Fibroblast of skin of left quadriceps (primary cell): ENCODE results near the gene GPR39.
A peak's percentile ranks its signal among the peaks of the same experiment; 100 is the strongest.
"Not testable (repeated sequence)": the region's sequence is repeated elsewhere in the genome, so short reads cannot be mapped to it uniquely, and the experiment has no call there.

ENCODE experiments used
- DNase-seq, 2 experiments: peaks; one replicate each; pipeline ENCODE4 v3.0.0-alpha.2; 2013; ENCODE audit warnings: low read depth in 2 of 2

Gene GPR39

DNA sequence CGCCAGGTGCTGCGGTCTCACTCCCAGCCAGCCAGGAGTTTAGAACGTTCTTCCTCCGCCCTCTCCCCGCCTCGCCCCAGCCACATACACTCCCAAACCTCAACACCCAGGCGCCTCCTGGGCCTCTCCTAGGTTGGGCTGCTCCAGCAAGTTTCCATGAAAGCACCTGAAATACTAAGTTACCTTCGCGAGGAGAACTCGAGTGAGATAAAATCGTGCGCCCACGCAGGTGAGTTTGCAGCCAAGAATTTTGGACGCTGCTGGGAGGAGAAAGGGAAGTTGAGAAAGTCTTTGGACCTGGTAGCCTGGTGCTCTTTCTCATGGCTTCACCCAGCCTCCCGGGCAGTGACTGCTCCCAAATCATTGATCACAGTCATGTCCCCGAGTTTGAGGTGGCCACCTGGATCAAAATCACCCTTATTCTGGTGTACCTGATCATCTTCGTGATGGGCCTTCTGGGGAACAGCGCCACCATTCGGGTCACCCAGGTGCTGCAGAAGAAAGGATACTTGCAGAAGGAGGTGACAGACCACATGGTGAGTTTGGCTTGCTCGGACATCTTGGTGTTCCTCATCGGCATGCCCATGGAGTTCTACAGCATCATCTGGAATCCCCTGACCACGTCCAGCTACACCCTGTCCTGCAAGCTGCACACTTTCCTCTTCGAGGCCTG is at the start of gene GPR39:
GPR39 (plus strand) TSS at position 83 of the 673 bp plus-strand sequence.
- no peak for DNase-seq

DNA sequence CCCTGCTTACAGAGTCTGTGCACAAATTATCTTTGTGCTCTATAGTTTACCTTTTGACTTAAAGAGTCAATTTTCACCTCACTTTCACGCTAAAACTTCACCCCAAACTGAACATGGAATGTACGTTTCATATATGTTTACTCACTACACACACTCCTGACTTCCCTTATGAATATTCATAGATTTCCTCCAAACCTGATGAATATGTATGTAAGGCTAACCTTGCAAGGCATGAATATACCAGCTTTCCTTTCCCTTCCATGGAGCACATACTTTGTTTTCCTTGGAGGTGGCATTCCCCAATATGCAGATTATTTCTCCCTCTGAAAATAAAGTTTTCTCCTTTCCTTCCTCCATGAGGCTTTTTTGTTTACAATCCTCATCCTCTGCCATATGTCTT is 48.4 kb upstream of the GPR39 start:
- DNase-seq: no peak

DNA sequence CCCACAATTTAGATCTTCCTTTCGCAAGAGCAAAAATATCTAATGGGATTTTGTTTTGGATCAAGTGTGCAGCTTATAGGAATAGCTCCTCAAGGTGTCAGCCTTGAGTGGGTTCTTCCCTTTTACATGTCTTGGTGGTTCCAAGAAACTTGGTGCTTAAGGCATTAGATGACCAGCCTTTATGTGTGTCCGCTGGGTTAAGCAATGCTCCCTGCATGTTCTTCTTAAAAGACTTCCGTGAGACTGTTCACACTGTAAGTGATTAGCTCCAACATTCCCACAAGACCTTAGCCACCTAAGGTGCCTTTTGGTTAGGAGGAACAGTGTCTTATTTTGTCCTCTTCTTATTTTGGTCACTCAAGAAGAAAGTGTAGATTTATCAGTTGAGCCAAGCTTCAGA is 44.3 kb upstream of the GPR39 start:
- DNase-seq: no peak

DNA sequence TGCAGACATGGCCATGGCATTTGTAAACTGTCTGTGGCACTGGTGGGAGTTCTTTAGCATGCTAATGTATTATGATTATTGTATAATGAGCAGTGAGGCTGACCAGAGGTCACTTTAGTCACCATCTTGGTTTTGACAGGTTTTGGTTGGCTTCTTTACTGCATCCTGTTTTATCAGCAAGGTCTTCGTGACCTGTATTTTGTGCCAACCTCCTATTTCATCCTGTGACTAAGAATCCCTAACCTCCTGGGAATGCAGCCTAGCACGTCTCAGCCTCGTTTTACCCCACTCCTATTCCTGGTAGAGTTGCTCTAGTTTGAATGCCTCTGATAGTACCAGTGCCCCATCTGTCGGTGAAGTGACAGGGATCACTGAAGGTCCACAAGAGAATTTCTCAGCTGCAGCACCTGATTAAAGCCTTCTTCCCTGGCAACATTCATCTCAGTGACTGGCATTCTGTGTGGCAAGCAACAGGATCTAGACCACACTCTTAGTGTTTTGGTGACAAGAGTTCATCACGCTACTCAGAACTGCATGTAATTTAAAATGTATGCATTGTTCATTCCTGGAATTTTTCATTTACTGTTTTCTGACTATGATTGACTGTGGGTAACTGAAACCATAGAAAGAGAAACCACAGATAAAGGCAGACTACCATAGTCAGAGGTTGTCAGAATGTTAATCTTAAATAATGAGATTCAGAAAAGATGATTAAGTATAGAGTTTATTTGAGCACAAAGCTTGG is 43.0 kb upstream of the GPR39 start:
- DNase-seq: peak in 1 of 2 experiments; percentile 4

DNA sequence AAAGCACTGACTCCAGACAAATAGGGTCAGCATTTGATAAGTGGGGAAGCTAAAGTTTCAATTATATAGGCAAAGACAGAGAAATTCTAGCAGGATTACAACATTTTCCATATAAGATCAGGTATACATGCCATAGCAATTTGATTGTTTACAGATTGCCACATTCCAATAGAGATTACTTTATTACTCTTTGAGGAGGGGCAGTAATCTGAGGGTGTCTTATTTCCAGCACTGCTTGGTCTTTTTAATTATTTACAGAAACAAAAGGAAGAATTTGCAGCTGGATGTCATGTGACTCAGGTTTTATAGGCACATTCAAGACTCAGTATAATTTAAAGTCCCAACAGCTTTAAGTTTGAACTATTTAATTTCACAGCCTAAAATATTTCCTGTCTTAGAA is 42.5 kb upstream of the GPR39 start:
- peak in 1 of 2 experiments; percentile 4 for DNase-seq

DNA sequence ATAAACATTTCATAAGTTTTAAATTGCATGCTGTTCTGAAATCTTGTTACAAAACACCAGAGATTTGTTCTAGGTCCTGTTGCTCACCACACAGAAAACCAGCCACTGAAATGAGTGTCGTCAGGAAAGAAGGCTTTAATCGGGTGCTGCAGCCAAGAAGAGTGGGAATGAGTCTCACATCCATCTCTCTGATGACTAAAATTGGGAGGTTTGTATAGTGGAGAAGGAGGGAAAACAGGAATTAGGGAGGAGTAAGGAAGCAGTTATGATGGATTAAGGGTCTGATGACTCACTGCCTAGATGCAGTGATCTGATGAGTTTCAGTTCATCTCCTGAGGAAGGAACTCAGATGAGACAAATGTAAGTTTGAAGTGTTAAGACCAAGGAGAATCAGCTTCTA is 42.1 kb upstream of the GPR39 start:
- peak in 1 of 2 experiments; percentile 15 for DNase-seq

DNA sequence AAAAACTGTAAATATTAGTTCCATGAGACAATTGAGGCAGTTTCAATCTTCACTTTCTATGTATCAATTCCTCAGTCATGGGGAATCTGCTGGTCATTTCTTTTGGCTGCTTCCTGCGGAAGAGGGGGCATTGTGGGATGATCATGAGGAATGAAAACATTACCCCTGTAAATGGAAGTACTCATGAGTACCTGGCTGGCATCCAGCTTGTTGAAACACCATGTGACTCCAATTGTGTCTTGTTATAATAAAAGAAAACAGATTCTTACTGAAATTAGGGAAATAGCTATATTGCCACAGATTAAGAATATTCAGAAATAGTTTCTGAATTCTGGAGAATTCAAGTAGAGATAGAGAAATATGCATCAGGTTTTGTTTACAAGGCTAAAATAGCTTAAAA is 41.6 kb upstream of the GPR39 start:
- DNase-seq: no peak

DNA sequence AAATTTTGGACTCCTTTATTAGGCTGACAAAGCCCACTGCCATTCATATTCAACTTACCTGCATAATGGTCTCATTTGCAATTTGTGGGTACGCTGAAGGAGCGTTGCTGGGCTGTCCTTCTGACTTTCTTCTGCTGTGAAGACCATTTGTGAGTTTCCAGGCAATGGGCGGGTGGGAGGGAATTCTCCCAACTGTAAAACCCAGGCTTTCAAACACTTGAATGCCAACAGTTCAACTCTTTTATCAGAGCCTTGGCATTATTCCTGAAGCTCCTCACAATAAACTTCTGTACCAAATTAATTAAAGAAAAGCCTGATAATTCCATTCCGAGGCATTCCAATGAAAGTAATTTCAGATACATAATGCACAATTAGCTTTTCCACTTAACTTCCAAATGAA is 35.2 kb upstream of the GPR39 start:
- no peak for DNase-seq

DNA sequence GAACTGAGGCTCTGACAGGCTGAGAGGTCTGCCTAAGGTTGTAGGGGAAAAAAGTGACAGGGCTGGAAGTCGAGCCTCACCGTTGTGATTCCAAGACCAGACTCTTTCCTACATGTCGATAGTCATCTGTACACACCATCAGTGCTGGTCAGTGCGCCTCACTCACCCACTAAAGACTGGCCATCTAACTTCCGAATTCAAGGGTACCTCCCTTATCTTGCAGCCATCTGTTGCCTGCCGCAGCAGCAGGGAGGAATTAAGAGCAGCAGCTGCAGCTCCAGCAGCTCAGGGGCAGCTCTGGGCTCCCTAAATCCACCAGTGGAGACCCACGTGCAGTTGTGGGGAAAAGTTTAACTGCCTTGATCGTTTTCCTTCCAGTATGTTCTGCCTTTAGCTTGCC is 32.6 kb upstream of the GPR39 start:
- no peak for DNase-seq

DNA sequence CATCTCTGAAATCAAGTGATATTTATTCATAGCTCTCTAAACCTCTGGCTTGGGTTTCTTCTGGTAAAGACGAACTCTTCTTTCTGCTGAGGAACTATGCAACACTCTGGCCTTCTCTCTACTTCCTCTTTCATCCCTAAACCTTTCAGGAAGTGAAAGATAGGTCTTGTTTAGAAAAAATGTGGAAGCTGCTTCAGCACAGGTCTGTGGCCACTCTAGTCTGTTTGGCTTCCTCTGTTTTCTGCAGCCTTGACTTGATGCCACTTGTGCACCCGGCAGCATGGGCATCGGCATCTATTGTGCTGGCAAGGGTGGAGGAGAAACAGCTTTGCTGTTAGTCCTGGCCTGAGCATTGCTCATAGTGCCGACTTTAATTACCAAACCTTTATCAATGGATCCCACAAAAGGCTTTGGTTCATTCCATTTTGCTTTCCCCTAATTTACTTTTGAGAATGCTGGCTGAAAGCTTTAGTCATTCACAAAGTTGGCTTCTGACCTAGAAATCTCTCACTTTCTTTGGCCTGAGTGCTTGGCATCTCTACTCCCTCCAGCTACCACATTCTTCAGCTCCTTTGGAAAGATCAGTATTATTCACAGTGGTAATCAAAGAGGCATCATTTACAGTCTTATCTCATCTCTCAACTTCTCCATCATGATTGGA is 32.0 kb upstream of the GPR39 start:
- DNase-seq: no peak

DNA sequence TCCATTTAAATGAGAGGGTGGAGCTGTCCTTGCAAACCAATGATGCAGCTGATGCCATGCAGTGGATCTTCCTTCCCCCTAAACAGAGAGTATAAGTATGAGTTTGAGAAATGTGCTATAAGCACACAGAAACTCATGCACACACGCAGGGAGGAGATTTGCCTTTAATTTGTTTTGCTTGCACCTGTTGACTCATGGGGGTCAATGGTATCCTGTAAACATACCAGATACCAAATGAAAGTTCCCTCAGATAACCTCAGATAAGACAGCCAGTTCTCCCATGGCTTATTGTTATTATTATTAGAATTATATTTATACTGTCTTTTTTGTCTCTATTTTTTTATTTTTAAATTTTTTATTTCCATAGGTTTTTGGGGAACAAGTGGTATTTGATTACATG is 29.5 kb upstream of the GPR39 start:
- DNase-seq: no peak

DNA sequence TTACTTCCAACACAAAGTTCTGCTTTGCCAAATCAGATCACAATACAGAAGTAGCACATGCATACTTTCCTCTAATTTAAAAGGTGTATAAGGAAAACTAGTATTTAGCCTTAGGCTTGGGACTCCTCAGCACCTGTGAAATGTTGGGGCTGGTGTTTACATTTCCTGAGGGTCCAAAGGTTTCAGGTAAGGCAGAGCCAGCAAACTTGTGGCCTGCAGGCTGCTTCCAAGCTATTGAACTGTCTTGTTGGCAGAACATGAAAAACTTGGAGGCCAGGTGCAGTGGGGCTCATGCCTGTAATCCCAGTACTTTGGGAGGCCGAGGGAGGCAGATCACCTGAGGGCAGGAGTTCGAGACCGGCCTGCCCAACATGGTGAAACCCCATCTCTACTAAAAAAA is 26.5 kb upstream of the GPR39 start:
- DNase-seq: no peak

DNA sequence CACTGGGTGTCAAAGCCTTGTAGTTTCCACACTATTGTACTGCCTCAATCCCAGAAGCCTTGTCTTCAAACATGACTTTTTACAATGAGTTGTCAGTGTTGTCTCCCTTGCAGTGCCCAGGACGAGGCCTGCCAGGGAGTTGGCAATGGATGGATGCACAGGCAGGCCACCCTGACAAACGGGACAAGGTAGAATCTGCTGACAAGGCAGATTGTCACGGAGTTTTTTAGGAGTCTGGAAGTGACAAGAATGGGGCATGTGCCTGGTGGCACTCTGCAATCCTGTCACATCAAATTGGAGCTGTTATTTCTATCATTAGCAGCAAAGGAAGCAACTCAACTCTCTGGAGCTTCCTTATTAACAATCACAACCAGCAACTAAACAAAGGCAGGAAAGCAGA is 25.2 kb upstream of the GPR39 start:
- no peak for DNase-seq

DNA sequence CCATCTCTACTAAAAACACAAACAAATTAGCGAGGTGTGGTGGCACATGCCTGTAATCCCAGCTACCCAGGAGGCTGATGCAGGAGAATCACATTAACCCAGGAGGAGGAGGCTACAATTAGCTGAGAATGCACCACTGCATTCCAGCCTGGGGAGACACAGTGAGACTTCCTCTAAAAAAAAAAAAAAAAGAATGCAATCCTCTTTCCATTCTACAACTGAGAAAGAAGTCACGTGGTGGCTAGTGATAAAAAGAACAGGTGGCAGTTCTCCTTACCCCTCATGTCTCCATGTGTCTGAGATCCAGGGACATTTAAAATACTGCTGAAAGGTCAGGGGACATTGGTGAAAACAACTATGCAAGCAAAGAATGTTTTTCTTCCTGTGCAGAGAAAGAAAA is 24.4 kb upstream of the GPR39 start:
- DNase-seq: no peak

DNA sequence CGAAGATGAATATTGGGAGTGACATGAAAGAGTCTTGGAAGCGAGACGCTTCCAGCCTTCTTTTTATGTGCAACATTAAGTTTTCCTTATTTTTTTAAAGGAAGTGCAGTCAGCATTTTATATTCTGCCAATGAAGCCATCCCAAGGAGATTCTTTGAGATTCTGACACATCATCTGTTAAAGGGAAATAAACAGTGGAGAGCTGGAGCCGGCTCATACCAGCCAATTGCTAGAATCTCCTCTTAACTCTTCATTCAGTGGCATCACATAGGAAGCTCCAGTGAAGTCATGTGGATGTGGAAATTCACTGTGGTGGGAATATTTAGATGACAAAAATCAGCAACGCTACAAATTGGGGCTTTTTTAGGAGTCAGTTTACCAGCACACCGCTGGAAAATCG is 23.7 kb upstream of the GPR39 start:
- DNase-seq: no peak

DNA sequence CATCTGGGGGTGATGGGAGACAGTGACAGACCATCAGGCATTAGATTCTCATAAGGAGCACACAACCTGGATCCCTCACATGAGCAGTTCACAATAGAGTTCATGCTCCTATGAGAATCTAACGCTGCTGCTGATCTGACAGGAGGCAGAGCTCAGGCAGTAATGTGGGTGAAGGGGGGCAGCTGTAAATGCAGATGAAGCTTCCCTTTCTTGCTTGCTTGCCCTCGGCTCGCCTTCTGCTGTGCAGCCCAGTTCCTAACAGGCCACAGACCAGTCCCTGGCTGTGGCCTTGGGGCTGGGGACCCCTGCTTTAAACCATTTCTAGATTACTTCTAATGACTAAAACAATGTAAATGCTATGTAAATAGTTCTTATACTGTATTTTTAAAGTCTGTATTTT is 19.6 kb upstream of the GPR39 start:
- not testable (repeated sequence) for DNase-seq

DNA sequence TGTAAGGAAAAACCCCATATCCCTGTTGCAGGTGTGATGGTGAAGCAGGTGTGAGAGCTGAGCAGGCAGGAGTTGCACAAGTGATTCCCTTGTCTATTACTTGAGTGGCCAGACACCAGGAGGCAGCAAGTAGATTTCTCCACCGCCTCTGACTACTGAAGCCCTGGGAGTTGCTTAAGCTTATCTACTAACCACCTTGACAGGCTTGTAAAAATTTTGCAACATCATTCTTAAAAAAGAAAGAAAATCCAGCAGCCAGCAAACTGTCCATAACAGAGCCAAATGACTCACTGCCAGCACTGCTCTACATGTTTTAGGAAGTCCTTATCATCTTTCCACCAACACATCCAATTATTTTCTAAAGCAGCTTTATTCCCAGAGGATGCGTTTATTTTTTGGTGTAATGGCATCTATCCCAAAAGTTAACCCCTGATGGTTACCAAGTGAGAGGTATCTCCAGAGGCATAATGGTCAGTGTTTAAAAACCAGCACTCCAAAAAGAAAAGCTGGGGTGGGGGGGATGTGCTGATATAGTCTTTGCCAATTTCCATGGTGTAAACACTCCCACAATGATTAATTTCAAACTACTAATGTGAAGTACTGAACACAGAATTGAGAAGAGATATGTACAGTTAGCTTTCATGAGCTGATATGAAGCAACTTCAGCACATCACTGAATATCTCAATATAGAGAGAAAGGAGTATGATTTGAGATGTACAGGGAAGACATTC is 16.3 kb upstream of the GPR39 start:
- DNase-seq: peak; percentile 22 to 26

DNA sequence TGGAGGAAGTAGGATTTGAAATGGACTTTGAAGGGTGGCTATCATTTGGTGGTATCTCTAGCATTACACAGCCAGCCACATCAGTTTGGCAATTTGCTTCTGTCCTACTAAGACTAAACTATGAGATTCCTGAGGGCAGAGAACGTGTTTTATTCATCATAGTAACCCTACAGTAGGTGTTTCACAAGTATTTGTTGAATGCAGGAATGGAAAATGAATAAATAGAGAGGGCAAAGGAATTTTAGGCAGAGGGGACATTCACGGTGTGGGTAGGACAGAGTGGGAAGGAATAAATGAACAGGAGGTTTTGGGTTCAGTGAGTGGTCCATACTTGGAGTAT is 15.7 kb upstream of the GPR39 start:
- no peak for DNase-seq

DNA sequence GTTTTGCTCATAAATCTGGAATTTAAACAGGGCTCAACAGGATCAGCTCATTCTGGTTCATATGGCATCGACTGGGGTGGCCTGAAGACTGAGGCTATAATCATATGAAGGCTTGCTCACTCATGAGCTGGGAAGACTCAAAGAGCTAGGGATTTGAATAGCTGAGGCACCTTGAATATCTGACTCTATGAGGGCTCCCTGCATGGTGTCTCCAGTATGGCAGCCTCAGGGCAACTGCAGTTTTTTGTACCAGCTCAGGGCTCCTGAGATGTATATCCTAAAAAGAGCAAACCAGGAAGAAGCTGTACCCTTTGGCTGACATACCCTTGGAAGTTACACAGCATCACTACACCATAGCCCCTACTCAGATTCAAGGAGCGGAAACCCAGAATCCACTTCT is 15.3 kb upstream of the GPR39 start:
- DNase-seq: no peak

DNA sequence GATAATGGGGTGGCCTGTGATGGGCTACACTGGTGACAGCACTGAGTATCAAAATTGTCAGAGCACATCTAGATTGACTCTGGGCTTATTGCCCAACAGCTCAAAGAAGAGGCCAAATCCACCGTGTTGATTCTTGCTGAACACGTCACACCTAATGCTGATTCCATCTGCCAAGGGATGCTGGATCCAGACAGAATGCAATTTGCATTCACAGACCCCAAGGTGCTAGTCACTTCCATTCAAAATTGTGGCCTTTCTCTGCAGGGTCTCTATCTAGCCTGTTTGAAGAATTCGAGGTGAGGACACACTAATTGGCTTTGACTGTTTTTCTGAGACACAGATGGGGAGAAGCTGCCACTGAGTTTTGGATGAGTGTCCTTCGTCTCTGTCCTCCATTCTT is 13.5 kb upstream of the GPR39 start:
- no peak for DNase-seq

DNA sequence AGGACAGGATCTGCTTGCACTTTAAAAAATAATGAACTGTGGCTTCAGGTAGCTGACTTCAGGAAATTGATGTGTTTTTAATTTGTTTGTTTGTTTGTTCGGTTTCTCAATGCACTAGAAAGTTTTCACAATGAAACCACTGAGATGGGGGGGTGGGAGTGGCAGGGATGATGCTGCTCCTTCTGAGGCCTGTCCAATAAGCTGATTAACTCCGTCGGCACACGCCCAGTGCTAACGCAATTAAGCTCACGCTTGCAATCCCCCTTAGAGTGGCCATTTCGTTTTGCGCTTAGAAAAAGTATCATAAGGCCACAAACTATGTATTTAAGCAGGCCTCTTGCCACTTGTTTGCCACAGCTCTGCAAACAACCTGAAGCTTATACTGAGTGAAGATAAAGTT is 12.5 kb upstream of the GPR39 start:
- DNase-seq: no peak

DNA sequence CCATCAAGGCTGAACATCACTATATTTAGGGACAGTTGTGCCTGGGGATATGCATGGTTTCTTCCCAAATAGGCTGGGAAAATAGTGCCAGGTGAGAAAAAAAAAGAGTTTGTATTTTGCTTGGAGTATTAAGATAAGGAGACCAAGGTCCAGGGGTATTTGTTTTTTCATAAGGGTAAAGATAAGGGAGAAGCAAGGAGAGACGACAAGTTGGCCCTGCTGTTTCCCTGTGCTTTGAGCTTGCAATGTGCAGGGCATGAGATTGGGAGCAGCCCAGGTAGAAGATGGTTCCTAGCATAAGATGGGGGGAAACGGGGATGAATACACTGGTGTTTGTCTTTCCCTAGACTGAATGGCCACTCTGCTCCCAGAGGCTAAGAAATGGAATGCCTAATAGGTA is 8.8 kb upstream of the GPR39 start:
- no peak for DNase-seq

DNA sequence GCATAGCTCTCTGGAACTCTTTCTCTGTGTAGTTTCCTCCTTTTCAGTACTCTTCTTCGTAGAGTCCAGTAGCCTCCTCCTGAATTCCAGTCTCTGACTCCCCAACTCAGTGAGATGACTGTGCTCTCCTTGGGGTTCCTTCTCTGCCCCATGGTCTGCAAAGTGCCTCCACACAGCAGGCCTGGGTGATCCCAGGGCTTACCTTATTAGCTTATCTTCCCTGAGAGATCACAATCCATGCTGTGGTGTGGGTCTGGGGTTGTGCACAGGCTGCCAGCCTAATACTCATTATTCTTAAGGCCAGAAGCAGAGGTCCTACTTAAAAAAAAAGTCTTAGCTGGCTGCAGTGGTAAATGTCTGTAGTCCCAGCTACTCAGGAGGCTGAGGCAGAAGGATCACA is 4.6 kb upstream of the GPR39 start:
- DNase-seq: no peak
